ENCODE data around the gene OR1J4. TPM values are rescaled to one million over a fixed set of nuclear protein-coding genes. Genes with fewer than 3 reads are reported as not detected.

OR1J4 gene
- total and polyA plus RNA-seq, 4 experiments from 2014 or later: not detected

Other genes with a start within 250 kb of the OR1J4 start
- gene PTGS1, start 148.1 kb upstream of the OR1J4 start, total RNA-seq: under 1 TPM; 0.28 to 0.49 TPM
- under 1 TPM in 1 of 2 donors, not detected in 1; 0.17 TPM for gene PTGS1, start 148.1 kb upstream of the OR1J4 start, polyA plus RNA-seq
- gene OR1J1, start 41.2 kb upstream of the OR1J4 start, total RNA-seq: not detected
- gene OR1J1, start 41.2 kb upstream of the OR1J4 start, polyA plus RNA-seq: not detected
- gene OR1J2, start 8.3 kb upstream of the OR1J4 start, total RNA-seq: not detected
- not detected for gene OR1J2, start 8.3 kb upstream of the OR1J4 start, polyA plus RNA-seq
- gene OR1N1, start 8.2 kb downstream of the OR1J4 start, total RNA-seq: not detected
- gene OR1N1, start 8.2 kb downstream of the OR1J4 start, polyA plus RNA-seq: not detected
- not detected for gene OR1N2, start 34.0 kb downstream of the OR1J4 start, total RNA-seq
- not detected for gene OR1N2, start 34.0 kb downstream of the OR1J4 start, polyA plus RNA-seq
- gene OR1L8, start 64.2 kb downstream of the OR1J4 start, total RNA-seq: not detected
- not detected for gene OR1L8, start 64.2 kb downstream of the OR1J4 start, polyA plus RNA-seq
- not detected for gene OR1Q1, start 95.6 kb downstream of the OR1J4 start, total RNA-seq
- gene OR1Q1, start 95.6 kb downstream of the OR1J4 start, polyA plus RNA-seq: not detected
- gene OR1B1, start 138.5 kb downstream of the OR1J4 start, total RNA-seq: not detected
- gene OR1B1, start 138.5 kb downstream of the OR1J4 start, polyA plus RNA-seq: not detected
- not detected for gene OR1L1, start 142.6 kb downstream of the OR1J4 start, total RNA-seq
- not detected for gene OR1L1, start 142.6 kb downstream of the OR1J4 start, polyA plus RNA-seq
- gene OR1L3, start 156.0 kb downstream of the OR1J4 start, total RNA-seq: not detected
- gene OR1L3, start 156.0 kb downstream of the OR1J4 start, polyA plus RNA-seq: not detected
- gene OR1L4, start 204.8 kb downstream of the OR1J4 start, total RNA-seq: not detected
- gene OR1L4, start 204.8 kb downstream of the OR1J4 start, polyA plus RNA-seq: not detected
- not detected for gene OR1L6, start 223.2 kb downstream of the OR1J4 start, total RNA-seq
- not detected for gene OR1L6, start 223.2 kb downstream of the OR1J4 start, polyA plus RNA-seq

Measured in CD4-positive, alpha-beta memory T cell (primary cell).